Inflammatory macrophage (primary cell): ENCODE results near the gene RETREG3.
"Not testable (repeated sequence)": the region's sequence is repeated elsewhere in the genome, so short reads cannot be mapped to it uniquely, and the experiment has no call there.

Experiments used
- DNase-seq, 2 donors: peaks; one replicate each; pipeline ENCODE4 v3.0.0-alpha.2; 2020 to 2022
- total RNA-seq, 18 experiments: gene quantifications; one replicate each; lab custom pipeline; 2026; ENCODE audit warnings: mixed read lengths in 6 of 18, inconsistent platforms in 2 of 18; lab: John Stamatoyannopoulos, UW

RETREG3 gene
- 36.2 to 131 (median 92.2) reads per million in 18 experiments for total RNA-seq

GRCh38 chr17:42609182-42609813 lies at the start of gene RETREG3, which contains the start of gene TUBG1:
TSS of gene RETREG3 (minus strand) at chr17:42609374. CDS start at chr17:42609324, 50 bp downstream.
TSS of gene TUBG1 (plus strand) at chr17:42609683. CDS start at chr17:42609738, 55 bp downstream.
- DNase-seq, result peak; percentile 100

DNA sequence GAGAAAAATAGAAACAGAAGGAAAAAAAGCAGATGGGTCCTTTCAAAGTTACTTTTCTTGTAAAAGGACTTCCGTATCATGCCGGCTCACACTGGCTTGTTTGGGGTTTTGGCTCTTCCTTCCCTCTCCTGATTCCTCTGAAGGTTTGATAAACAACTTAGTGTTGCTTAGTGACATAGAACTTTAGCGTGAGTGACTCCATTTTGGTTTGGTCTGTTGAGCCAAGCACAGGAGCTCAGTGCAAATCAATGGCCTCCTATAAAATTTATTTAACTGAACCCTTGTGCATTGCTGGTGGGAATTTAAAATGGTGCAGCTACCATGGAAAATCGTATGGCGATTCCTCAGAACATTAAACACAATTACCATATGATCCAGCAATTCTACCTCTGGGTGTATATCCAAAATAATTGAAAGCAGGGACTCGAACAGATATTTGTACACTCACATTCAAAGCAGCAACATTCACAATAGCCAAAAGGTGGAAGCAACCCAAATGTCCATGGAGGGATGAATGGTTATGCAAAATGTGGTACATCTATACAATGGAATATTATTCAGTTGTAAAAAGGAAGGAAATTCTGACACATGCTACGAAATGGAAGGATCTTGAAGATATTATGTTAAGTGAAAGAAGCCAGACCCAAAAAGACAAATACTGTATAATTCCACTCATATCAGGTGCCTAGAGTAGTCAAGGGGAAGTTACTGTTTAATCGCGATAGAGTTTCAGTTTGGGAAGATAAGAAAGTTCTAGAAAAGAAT lies 48.8 kb upstream of the RETREG3 start:
- no peak for DNase-seq

GRCh38 chr17:42655528-42655927 lies 46.4 kb upstream of the RETREG3 start:
- no peak for DNase-seq

- DNase-seq, result no peak
These were observed 44.3 kb upstream of the RETREG3 start for GRCh38 chr17:42653179-42654124.

DNA sequence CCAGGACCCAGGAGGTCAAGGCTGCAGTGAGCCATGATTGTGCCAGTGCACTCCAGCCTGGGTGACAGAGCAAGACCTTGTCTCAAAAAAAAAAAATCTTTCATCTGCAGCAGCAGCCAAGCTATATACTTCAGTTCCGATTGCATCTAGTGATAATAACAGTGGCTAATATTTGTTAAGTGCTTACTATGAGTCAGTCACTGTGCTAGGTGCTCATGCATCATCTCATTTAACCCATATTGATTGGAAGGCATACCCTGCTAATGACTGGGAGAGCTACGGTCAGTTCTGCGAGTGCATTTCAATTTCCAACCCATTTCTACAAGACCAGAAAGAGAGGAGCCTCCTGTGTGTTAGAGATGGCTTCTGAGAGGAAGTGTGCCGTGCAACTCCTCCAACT lies 42.2 kb upstream of the RETREG3 start:
- no peak for DNase-seq

GRCh38 chr17:42647778-42648177 lies 38.6 kb upstream of the RETREG3 start:
- no peak for DNase-seq

- no peak for DNase-seq
These were observed 33.2 kb upstream of the RETREG3 start for GRCh38 chr17:42642336-42642735.

GRCh38 chr17:42640121-42640520 lies 30.9 kb upstream of the RETREG3 start:
- no peak for DNase-seq

DNA sequence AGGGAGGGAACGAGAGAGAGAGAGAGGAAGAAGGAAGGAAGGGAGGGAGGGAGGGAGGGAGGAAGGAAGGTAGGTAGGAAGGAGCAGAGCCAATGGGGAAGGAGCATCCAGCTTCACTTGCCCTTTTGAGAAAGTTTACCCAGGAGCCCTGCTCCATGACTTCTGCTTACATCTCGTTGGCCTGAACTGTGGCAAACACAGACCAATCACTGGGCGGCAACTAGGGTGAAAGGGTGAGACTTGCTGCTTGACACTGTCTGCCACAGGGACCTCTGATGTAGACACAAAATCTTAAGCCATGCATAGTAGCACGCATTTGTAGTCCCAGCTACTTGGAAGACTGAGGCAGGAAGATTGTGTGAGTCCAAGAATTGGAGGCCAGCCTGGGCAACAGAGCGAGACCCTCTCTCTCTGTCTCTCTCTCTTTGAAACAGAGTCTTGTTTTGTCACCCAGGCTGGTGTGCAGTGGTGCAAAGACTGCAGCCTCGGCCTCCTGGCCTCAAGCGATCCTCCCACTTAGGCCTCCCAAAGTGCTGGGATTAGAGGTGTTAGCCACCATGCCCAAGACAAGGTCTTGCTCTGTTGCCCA lies 30.4 kb upstream of the RETREG3 start:
- DNase-seq, result no peak

DNA sequence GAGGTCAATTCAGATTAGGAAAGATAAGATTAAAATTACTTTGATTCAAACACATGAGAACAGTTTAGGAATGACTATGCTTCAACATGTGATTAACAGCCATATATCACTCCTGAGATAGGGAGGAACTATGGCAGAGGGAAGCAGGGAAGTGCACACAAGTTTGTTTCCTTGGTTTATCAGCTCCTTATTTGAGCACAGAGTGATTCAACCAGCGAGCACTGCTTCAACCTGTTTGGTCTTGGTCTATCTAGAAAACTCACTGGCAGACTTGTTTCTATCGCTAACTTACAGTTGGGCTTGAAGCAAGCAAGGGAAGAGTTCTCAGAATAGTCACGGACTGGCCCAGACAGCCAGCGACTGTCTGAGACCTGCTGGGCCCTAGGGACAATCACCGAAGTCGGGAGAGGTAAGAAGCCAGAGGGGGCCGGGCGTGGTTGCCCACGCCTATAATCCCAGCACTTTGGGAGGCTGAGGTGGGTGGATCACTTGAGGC lies 23.8 kb upstream of the RETREG3 start:
- no peak for DNase-seq

DNA sequence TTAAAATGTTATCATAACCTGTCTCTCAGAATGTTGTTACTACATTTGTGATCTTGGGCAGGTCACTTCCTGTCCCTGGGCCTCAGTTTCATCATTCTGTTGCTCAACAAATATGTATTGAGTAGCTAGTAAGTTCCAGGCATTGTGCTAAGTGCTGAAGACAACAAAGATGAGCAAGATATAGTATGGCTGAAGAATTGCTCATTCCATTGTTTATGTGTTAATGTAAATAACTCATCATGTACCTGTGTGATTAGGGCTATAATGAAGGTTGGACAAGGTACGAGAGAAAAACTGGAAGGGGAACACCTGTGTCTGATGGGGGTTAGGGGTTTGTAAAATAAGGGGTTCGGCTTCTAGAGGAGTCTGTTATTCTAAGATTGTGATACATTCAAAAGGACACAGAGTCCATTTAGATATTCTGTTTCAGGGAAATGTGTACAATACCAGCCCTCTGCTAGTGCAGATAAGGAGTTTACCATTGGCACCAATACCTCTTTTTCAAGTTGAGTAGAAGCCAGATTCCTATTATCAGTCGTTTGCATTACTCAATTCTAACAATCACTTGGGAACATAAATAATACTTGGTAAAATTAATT lies 20.3 kb upstream of the RETREG3 start:
- peak in 1 of 2 donors; percentile 26 for DNase-seq

GRCh38 chr17:42627032-42627764 lies 18.0 kb upstream of the RETREG3 start:
- not testable (repeated sequence) for DNase-seq

DNA sequence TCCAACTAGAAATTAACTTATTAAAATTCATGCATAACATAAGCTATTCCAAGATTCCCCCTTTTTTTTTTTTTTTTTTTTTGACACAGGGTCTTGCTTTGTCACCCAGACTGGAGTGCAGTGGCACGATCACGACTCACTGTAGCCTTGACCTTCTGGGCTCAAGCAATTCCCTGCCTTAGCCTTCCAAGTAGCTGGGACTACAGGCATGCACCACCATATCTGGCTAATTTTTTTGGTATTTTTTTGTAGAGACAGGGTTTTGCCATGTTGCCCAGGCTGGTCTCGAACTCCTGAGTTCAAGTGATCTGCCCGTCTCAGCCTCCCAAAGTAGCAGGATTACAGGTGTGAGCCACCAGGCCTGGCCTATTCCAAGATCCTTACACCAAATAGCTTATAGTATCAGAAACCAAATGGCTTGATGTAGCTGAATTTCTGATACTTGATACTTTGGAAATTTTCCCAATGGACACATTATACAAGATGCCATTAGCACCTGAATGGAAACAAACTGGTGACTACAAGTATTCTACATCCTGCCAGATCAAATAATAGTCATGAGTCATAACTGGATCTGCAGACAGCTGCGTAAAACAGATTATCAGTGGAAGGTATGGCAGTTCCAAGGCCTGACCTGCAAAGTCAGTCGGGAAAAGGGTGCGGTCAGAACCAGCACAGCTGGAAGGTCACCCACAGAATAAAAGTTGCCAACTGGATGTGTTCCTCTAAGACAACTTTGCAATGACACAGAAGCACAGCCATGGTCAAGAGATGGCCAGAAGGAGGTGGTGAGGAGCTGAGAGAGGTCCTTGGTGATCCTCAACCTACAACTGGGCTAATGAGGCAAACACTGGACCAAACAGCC lies 14.8 kb upstream of the RETREG3 start:
- no peak for DNase-seq

GRCh38 chr17:42623271-42623670 lies 14.1 kb upstream of the RETREG3 start:
- no peak for DNase-seq

DNA sequence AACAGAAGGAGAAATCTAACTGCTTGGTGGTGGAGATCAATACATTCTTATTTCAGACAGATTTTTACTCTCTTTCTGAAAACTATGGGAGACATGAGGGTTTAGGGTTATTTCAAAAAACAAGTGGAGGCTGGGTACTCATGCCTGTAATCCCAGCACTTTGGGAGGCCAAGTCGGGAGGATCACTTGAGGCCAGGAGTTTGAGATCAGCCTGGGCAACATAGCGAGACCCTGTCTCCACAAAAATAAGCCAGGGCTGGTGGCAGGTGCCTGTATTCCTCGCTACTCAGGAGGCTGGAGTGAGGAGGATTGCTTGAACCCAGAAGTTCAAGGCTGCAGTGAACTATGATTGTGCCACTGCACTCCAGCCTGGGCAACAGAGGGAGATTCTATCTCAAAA lies 12.8 kb upstream of the RETREG3 start:
- not testable (repeated sequence) for DNase-seq

- DNase-seq, result no peak
These were observed 9.4 kb upstream of the RETREG3 start for GRCh38 chr17:42618442-42619150.

GRCh38 chr17:42617956-42618431 lies 8.8 kb upstream of the RETREG3 start:
- DNase-seq, result no peak

DNA sequence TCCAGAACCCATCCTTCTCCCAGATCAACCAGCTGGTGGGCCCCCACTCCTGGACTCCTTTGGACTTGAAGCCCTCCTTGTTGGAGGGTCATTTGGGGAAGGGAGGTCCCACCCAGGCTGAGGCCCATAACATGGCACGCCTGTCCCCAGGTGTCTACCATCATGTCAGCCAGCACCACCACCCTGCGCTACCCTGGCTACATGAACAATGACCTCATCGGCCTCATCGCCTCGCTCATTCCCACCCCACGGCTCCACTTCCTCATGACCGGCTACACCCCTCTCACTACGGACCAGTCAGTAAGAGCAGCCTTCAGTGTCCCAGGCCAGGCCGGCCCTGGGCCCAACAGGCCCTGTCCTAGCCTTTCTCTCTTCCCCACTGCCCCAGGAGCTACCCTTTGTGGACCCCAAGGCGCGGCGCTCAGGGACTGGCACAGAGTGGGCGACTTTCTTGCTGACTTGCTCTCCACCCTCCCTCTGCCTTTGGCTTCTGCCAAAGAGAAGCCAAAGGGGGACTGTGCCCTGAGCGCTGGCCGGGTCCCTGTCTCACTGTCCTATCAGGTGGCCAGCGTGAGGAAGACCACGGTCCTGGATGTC lies 4.6 kb upstream of the RETREG3 start:
- DNase-seq, result no peak

GRCh38 chr17:42612013-42612412 lies 2.8 kb upstream of the RETREG3 start:
- no peak for DNase-seq
